Glutamatergic neuron (in vitro differentiated cells): ENCODE results near the gene INTS1. TPM values are rescaled to one million over a fixed set of nuclear protein-coding genes. Genes with fewer than 3 reads are reported as not detected.

ENCODE experiments used
- DNase-seq: peaks from one replicate; pipeline ENCODE4 v3.0.0; 2022
- H3K27ac Mint-ChIP-seq: one replicate; pipeline ENCODE4 v1.8.0; 2020; ENCODE audit warnings: mild to moderate bottlenecking, mixed read lengths, inconsistent platforms; ENCODE audit not compliant: unreplicated experiment
- H3K27me3 Mint-ChIP-seq: one replicate; pipeline ENCODE4 v1.8.0; 2020; ENCODE audit warnings: mild to moderate bottlenecking, moderate library complexity, mixed read lengths, inconsistent platforms; ENCODE audit not compliant: unreplicated experiment
- H3K36me3 Mint-ChIP-seq: one replicate; pipeline ENCODE4 v1.8.0; 2020; ENCODE audit warnings: mild to moderate bottlenecking, mixed read lengths, inconsistent platforms; ENCODE audit not compliant: unreplicated experiment
- H3K4me1 Mint-ChIP-seq: one replicate; pipeline ENCODE4 v1.8.0; 2020; ENCODE audit warnings: mild to moderate bottlenecking, low read depth, mixed read lengths, inconsistent platforms; ENCODE audit not compliant: unreplicated experiment
- H3K4me3 Mint-ChIP-seq: one replicate; pipeline ENCODE4 v1.8.0; 2020; ENCODE audit warnings: mild to moderate bottlenecking, mixed read lengths, inconsistent platforms; ENCODE audit not compliant: unreplicated experiment
- H3K9me3 Mint-ChIP-seq: one replicate; pipeline ENCODE4 v1.8.0; 2020; ENCODE audit warnings: mild to moderate bottlenecking, moderate library complexity, mixed read lengths, inconsistent platforms; ENCODE audit not compliant: unreplicated experiment
- CTCF ChIP-seq: fragments of 200-600 bp; sonication (generic); IDR thresholded peaks from one replicate; pipeline ENCODE4 v1.5.0; 2021; ENCODE audit not compliant: partially characterized antibody, unreplicated experiment
- total RNA-seq: library from RNA; stranded (reverse); fragmentation: NEBNext Ultra II Directional; extraction: Animal tissue kit (Norgen Biotek cat#: 25700); gene quantifications from one replicate; pipeline ENCODE4 v1.2.1, GENCODE V29; 2021; ENCODE audit not compliant: unreplicated experiment

INTS1 gene
- total RNA-seq, 1 donor from 2014 or later = 108 TPM

GRCh38 chr7:1486571-1486970 lies 17.6 kb downstream of the INTS1 start:
- Mint-ChIP-seq H3K9me3 (no peaks in the 10 kb centered on the region), H3K36me3 (peaks cover 6% of the 10 kb centered on the region), H3K27ac (no peak overlapping the region), H3K4me1 (peaks cover 7% of the 10 kb centered on the region), H3K4me3 (no peak overlapping the region), H3K27me3 (peaks cover 9% of the 10 kb centered on the region)
- no peak for DNase-seq
- TF ChIP-seq CTCF = no peak

DNA sequence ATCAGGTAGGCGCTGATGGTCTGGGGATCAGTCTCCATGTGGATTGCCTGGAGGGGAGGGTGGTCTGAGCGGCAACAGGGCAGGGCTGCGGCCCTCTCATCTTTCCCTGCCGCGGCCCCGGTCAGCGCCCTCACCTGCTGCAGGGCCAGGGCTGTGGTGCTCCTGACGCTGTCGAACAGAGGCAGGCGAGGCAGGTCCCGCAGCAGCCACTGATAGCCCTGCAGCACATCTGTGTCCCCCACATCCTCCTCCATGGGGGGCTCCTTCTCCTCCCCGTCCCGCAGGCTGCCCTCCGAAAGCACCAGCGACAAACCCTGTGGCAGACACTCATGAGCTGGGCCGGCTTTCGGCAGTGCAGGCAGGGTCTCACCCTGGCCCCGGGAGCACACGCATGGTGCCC lies 19.0 kb downstream of the INTS1 start:
- Mint-ChIP-seq H3K27ac (no peak overlapping the region), H3K27me3 (peaks cover 7% of the 10 kb centered on the region), H3K4me3 (no peak overlapping the region), H3K9me3 (no peaks in the 10 kb centered on the region), H3K36me3 (no peaks in the 10 kb centered on the region), H3K4me1 (peaks cover 7% of the 10 kb centered on the region)
- TF ChIP-seq CTCF = no peak
- no peak for DNase-seq

- Mint-ChIP-seq H3K27ac (peak overlapping the region; percentile 68), H3K4me3 (no peak overlapping the region), H3K9me3 (no peaks in the 10 kb centered on the region), H3K4me1 (peaks cover 7% of the 10 kb centered on the region), H3K36me3 (no peaks in the 10 kb centered on the region), H3K27me3 (peaks cover 7% of the 10 kb centered on the region)
- DNase-seq = no peak
- TF ChIP-seq CTCF = no peak
These were observed 19.6 kb downstream of the INTS1 start for GRCh38 chr7:1484569-1484968.

DNA sequence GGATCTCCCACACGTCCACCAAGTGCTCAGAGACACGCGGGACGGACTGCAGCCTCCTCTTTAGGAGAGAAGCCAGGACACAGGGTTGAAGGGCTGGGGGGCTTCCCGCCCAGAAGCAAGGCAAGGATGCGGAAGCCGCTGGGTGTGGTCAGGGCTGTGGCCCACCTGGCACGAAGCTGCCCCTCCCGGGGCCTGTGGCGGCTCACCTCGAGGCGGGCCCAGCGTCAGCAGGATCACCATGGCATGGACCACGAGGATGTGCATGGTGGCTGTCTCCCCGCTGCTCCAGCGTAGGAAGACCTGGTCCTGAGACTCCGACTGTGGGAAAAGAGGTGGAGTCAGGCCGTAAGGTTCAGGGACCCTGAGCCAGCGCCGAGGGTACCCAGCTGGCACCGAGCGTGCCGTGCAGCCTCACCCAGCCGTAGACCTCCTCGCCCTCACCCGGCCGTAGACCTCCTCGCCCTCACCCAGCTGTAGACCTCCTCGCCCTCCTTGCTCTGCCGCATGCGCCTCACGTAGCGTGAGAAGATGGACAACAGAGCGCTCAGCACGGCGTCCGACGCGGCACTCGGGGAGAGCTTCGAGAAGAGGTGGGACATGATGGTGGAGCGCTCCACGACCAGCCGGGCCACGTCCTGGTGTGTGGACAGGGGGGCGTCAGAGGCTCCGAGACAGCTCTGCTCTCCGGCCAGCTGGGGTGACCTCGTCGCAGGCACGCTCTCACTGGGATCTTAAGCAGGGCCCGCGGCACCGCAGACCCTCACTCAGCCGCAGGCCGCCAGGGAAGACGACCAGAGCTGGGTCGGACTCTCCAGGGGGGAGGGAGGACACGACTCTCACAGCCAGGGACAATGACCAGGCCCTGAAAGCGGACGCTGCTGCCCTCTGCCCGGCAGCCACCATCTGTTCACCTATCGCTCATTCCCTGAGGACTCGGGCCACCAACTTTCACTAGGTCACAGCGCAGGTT lies 20.4 kb downstream of the INTS1 start:
- DNase-seq = no peak
- H3K36me3 Mint-ChIP-seq = no peaks in the 10 kb centered on the region
- no peak overlapping the region for H3K4me3 Mint-ChIP-seq
- peaks cover 7% of the 10 kb centered on the region for H3K4me1 Mint-ChIP-seq
- no peak for TF ChIP-seq CTCF
- no peaks in the 10 kb centered on the region for H3K9me3 Mint-ChIP-seq
- peaks cover 7% of the 10 kb centered on the region for H3K27me3 Mint-ChIP-seq
- peak overlapping the region; percentile 68 for H3K27ac Mint-ChIP-seq

GRCh38 chr7:1483079-1483478 lies 21.1 kb downstream of the INTS1 start:
- Mint-ChIP-seq H3K4me3 (no peak overlapping the region), H3K36me3 (no peaks in the 10 kb centered on the region), H3K4me1 (peaks cover 7% of the 10 kb centered on the region), H3K27me3 (peaks cover 7% of the 10 kb centered on the region), H3K27ac (no peak overlapping the region), H3K9me3 (no peaks in the 10 kb centered on the region)
- no peak for DNase-seq
- no peak for TF ChIP-seq CTCF
